ENCODE measurements around the gene NR2C2AP.
"Not testable (repeated sequence)": the region's sequence is repeated elsewhere in the genome, so short reads cannot be mapped to it uniquely, and the experiment has no call there.

Gene NR2C2AP

GRCh38 chr19:19173243-19173642, 30.0 kb downstream of the NR2C2AP start:
- not testable (repeated sequence) for H3K9me3 ChIP-seq (ENCODE audit: low read length); H3K27ac ChIP-seq (ENCODE audit: low read depth, low read length); H3K4me1 ChIP-seq (ENCODE audit: insufficient read depth, low read length); H3K9ac ChIP-seq (ENCODE audit: low read length); H3K4me3 ChIP-seq (ENCODE audit: low read depth in 1 of 2, low read length in 2 of 2); H3K36me3 ChIP-seq (ENCODE audit: insufficient read depth, low read length)
- H3K27me3 ChIP-seq (ENCODE audit: control insufficient read depth in 1 of 2, insufficient read depth in 2 of 2, low read length in 2 of 2): peaks cover 0 to 10% of the 10 kb centered on the region in 2 donors

- no peaks in the 10 kb centered on the region for H3K9me3 ChIP-seq (ENCODE audit: low read length)
- no peak overlapping the region for H3K27ac ChIP-seq (ENCODE audit: low read depth, low read length)
- H3K4me1 ChIP-seq (ENCODE audit: insufficient read depth, low read length): peaks cover 7% of the 10 kb centered on the region
- no peaks in the 10 kb centered on the region for H3K36me3 ChIP-seq (ENCODE audit: insufficient read depth, low read length)
- H3K27me3 ChIP-seq (ENCODE audit: control insufficient read depth in 1 of 2, insufficient read depth in 2 of 2, low read length in 2 of 2): peaks cover 0 to 10% of the 10 kb centered on the region in 2 donors
- H3K4me3 ChIP-seq (ENCODE audit: low read depth in 1 of 2, low read length in 2 of 2): no peak overlapping the region
- H3K9ac ChIP-seq (ENCODE audit: low read length): no peak overlapping the region
These were observed 31.2 kb downstream of the NR2C2AP start for GRCh38 chr19:19171821-19172532.

- Histone ChIP-seq H3K27ac (ENCODE audit: low read depth, low read length) (no peak overlapping the region), H3K9ac (ENCODE audit: low read length) (no peak overlapping the region), H3K9me3 (ENCODE audit: low read length) (no peaks in the 10 kb centered on the region), H3K4me3 (ENCODE audit: low read depth in 1 of 2, low read length in 2 of 2) (no peak overlapping the region), H3K4me1 (ENCODE audit: insufficient read depth, low read length) (peaks cover 7% of the 10 kb centered on the region), H3K27me3 (ENCODE audit: control insufficient read depth in 1 of 2, insufficient read depth in 2 of 2, low read length in 2 of 2) (peaks cover 0 to 10% of the 10 kb centered on the region in 2 donors), H3K36me3 (ENCODE audit: insufficient read depth, low read length) (no peaks in the 10 kb centered on the region)
These were observed 32.1 kb downstream of the NR2C2AP start for GRCh38 chr19:19170873-19171672.

- Histone ChIP-seq H3K27me3 (ENCODE audit: control insufficient read depth in 1 of 2, insufficient read depth in 2 of 2, low read length in 2 of 2) (peaks cover 0 to 13% of the 10 kb centered on the region in 2 donors), H3K9me3 (ENCODE audit: low read length) (no peaks in the 10 kb centered on the region), H3K4me1 (ENCODE audit: insufficient read depth, low read length) (peaks cover 7% of the 10 kb centered on the region), H3K27ac (ENCODE audit: low read depth, low read length) (no peak within 1 kb of the TSS), H3K9ac (ENCODE audit: low read length) (no peak within 1 kb of the TSS), H3K36me3 (ENCODE audit: insufficient read depth, low read length) (no peaks in the 10 kb centered on the region), H3K4me3 (ENCODE audit: low read depth in 1 of 2, low read length in 2 of 2) (peak within 1 kb of the TSS in 1 of 2 donors; percentile 32)
These were observed 33.0 kb downstream of the NR2C2AP start, which contains the start of gene MEF2B for GRCh38 chr19:19170053-19170872. Gene MEF2B, minus strand, starts transcription at chr19:19170263. Its CDS starts 19,528 bp downstream, at chr19:19150735.

- Histone ChIP-seq H3K4me1 (ENCODE audit: insufficient read depth, low read length) (peaks cover 7% of the 10 kb centered on the region), H3K36me3 (ENCODE audit: insufficient read depth, low read length) (no peaks in the 10 kb centered on the region), H3K27ac (ENCODE audit: low read depth, low read length) (no peak overlapping the region), H3K9me3 (ENCODE audit: low read length) (no peaks in the 10 kb centered on the region), H3K4me3 (ENCODE audit: low read depth in 1 of 2, low read length in 2 of 2) (peak overlapping the region in 1 of 2 donors; percentile 32), H3K9ac (ENCODE audit: low read length) (no peak overlapping the region), H3K27me3 (ENCODE audit: control insufficient read depth in 1 of 2, insufficient read depth in 2 of 2, low read length in 2 of 2) (peaks cover 0 to 13% of the 10 kb centered on the region in 2 donors)
These were observed 33.8 kb downstream of the NR2C2AP start for GRCh38 chr19:19169236-19170052.

GRCh38 chr19:19167612-19168011, 35.6 kb downstream of the NR2C2AP start:
- peaks cover 7% of the 10 kb centered on the region for H3K4me1 ChIP-seq (ENCODE audit: insufficient read depth, low read length)
- no peaks in the 10 kb centered on the region for H3K9me3 ChIP-seq (ENCODE audit: low read length)
- H3K27me3 ChIP-seq (ENCODE audit: control insufficient read depth in 1 of 2, insufficient read depth in 2 of 2, low read length in 2 of 2): peaks cover 0 to 13% of the 10 kb centered on the region in 2 donors
- H3K9ac ChIP-seq (ENCODE audit: low read length): no peak overlapping the region
- H3K27ac ChIP-seq (ENCODE audit: low read depth, low read length): no peak overlapping the region
- no peak overlapping the region for H3K4me3 ChIP-seq (ENCODE audit: low read depth in 1 of 2, low read length in 2 of 2)
- H3K36me3 ChIP-seq (ENCODE audit: insufficient read depth, low read length): no peaks in the 10 kb centered on the region

- Histone ChIP-seq H3K27ac (ENCODE audit: low read depth, low read length) (no peak overlapping the region), H3K4me1 (ENCODE audit: insufficient read depth, low read length) (peaks cover 7% of the 10 kb centered on the region)
These were observed 37.8 kb downstream of the NR2C2AP start for GRCh38 chr19:19165396-19165795.

GRCh38 chr19:19162495-19162894, 40.7 kb downstream of the NR2C2AP start:
- Histone ChIP-seq H3K4me1 (ENCODE audit: insufficient read depth, low read length) (no peaks in the 10 kb centered on the region), H3K9me3 (ENCODE audit: low read length) (no peaks in the 10 kb centered on the region), H3K27me3 (ENCODE audit: control insufficient read depth in 1 of 2, insufficient read depth in 2 of 2, low read length in 2 of 2) (peaks cover 0 to 3% of the 10 kb centered on the region in 2 donors), H3K9ac (ENCODE audit: low read length) (no peak overlapping the region), H3K27ac (ENCODE audit: low read depth, low read length) (no peak overlapping the region), H3K4me3 (ENCODE audit: low read depth in 1 of 2, low read length in 2 of 2) (no peak overlapping the region), H3K36me3 (ENCODE audit: insufficient read depth, low read length) (no peaks in the 10 kb centered on the region)

More at GRCh38 chr19:19165396-19165795, 37.8 kb downstream of the NR2C2AP start:
- Histone ChIP-seq H3K9ac (ENCODE audit: low read length) (no peak overlapping the region), H3K4me3 (ENCODE audit: low read depth in 1 of 2, low read length in 2 of 2) (no peak overlapping the region), H3K36me3 (ENCODE audit: insufficient read depth, low read length) (no peaks in the 10 kb centered on the region), H3K27me3 (ENCODE audit: control insufficient read depth in 1 of 2, insufficient read depth in 2 of 2, low read length in 2 of 2) (peaks cover 0 to 9% of the 10 kb centered on the region in 2 donors), H3K9me3 (ENCODE audit: low read length) (no peaks in the 10 kb centered on the region)

- Histone ChIP-seq H3K4me1 (ENCODE audit: insufficient read depth, low read length) (no peaks in the 10 kb centered on the region), H3K27ac (ENCODE audit: low read depth, low read length) (no peak overlapping the region), H3K9ac (ENCODE audit: low read length) (no peak overlapping the region), H3K27me3 (ENCODE audit: control insufficient read depth in 1 of 2, insufficient read depth in 2 of 2, low read length in 2 of 2) (peaks cover 0 to 2% of the 10 kb centered on the region in 2 donors), H3K9me3 (ENCODE audit: low read length) (no peaks in the 10 kb centered on the region), H3K4me3 (ENCODE audit: low read depth in 1 of 2, low read length in 2 of 2) (no peak overlapping the region), H3K36me3 (ENCODE audit: insufficient read depth, low read length) (no peaks in the 10 kb centered on the region)
These were observed 42.7 kb downstream of the NR2C2AP start for GRCh38 chr19:19160461-19161035.

- Histone ChIP-seq H3K27ac (ENCODE audit: low read depth, low read length) (no peak overlapping the region), H3K4me1 (ENCODE audit: insufficient read depth, low read length) (no peaks in the 10 kb centered on the region), H3K4me3 (ENCODE audit: low read depth in 1 of 2, low read length in 2 of 2) (no peak overlapping the region)
These were observed 43.7 kb downstream of the NR2C2AP start for GRCh38 chr19:19159534-19159933.

More at GRCh38 chr19:19159534-19159933, 43.7 kb downstream of the NR2C2AP start:
- H3K9ac ChIP-seq (ENCODE audit: low read length): no peak overlapping the region
- no peaks in the 10 kb centered on the region for H3K27me3 ChIP-seq (ENCODE audit: control insufficient read depth in 1 of 2, insufficient read depth in 2 of 2, low read length in 2 of 2)
- H3K36me3 ChIP-seq (ENCODE audit: insufficient read depth, low read length): no peaks in the 10 kb centered on the region
- no peaks in the 10 kb centered on the region for H3K9me3 ChIP-seq (ENCODE audit: low read length)
